ENCODE data around the gene OASL. TPM values are rescaled to one million over a fixed set of nuclear protein-coding genes. Genes with fewer than 3 reads are reported as not detected.

Gene OASL
- total and polyA plus RNA-seq, 2 of the 4 experiments (the other 2 are of a cell fraction), result under 0.01 to 0.05 TPM

DNA sequence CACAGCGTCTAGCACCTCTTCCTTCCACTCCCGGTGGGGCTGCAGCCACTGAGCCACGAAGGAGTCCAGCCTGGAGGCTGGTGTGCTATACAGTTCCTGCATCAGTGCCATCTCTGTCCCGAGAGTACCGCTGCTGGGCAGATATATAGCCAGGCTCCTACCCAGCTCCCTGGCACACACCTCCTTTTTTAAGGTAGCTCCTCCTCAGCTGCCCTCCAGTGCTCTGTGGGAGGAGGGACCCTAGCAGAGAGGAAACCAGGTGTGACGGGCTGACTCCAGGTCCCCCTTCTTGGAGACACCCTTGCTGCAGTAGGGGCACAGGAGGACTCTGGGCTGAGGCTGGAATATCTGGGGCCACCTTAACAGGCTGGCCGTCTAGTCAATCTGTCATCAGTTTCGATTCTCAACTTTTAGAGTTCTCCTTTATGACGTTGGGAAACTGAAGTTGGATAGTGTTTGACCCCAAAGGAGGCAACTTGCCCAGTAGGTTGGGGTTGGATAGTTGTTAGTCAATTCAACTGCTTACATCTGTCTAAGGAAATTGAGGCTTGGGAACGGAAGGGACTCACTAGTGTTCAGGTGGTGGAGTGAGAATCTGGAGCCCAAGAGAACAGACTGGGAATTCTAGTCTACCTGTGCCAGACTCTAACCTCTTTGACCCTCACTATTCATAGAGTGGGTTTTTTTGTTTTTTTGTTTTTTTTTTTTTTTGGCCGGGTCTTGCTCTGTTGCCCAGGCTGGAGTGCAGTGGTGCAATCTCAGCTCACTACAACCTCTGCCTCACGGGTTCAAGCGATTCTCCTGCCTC is at the start of gene OASL (continued):
- no peak for TF ChIP-seq USF2 (IDR thresholded peaks at IDR 0.05; ENCODE audit: low read depth, low read length)

DNA sequence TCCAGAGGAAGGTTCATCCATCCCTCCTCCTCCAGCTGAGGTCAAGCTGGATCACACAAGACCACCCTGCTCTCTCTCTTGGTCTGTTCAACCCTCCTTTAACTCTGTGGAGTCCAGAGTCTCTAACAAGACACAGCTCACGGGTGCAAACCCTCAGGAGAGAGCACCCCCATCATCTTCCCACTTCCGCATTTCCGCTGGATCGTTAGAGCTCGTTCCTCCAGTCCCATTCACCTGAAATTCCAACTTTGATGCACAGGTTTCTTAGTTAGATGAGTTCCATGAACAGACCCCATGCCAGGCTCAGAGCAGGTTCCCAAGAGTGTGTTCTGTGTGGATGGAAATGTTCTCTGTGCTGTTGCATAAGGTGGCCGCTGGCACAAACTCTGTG is 49.1 kb upstream of the OASL start:
- Histone ChIP-seq H3K27ac (ENCODE audit: insufficient read depth, low read length) (no peak overlapping the region), H3K4me2 (ENCODE audit: low read depth, low read length) (no peak overlapping the region), H3K4ac (ENCODE audit: low read depth, low read length) (no peak overlapping the region), H2AK5ac (ENCODE audit: low read depth, low read length) (no peak overlapping the region), H3K14ac (replicated peaks; ENCODE audit: low read depth, low read length) (no peak overlapping the region), H3K23ac (ENCODE audit: low read depth, low read length) (no peak overlapping the region), H4K20me1 (ENCODE audit: insufficient read depth, low read length) (no peaks in the 10 kb centered on the region), H4K8ac (ENCODE audit: low read depth in 2 of 2, low read length in 2 of 2) (no peak overlapping the region), H3K9me3 (ENCODE audit: control insufficient read depth, insufficient read depth, low read length) (no peaks in the 10 kb centered on the region), H3K56ac (ENCODE audit: extremely low read depth, insufficient read depth, low read length) (no peak overlapping the region), H3K4me3 (ENCODE audit: insufficient read depth, low read depth, low read length) (no peak overlapping the region), H2AK9ac (replicated peaks; ENCODE audit: low read depth, low read length, poor library complexity) (no peak overlapping the region), H3K18ac (ENCODE audit: low read depth, low read length) (no peak overlapping the region), H3K79me1 (ENCODE audit: low read depth in 1 of 2, low read length in 2 of 2) (no peaks in the 10 kb centered on the region), H2BK15ac (ENCODE audit: low read depth, low read length) (no peak overlapping the region), H2BK120ac (ENCODE audit: low read depth, low read length) (no peak overlapping the region), H2BK20ac (ENCODE audit: low read depth, low read length) (no peak overlapping the region), H4K5ac (ENCODE audit: low read depth, low read length) (no peak overlapping the region), H3K36me3 (ENCODE audit: control insufficient read depth, insufficient read depth, low read length) (no peaks in the 10 kb centered on the region), H4K91ac (ENCODE audit: insufficient read depth, low read depth, low read length) (no peak overlapping the region), H3K9ac (ENCODE audit: low read depth, low read length) (no peak overlapping the region), H3K9me1 (ENCODE audit: insufficient read depth, low read length) (no peaks in the 10 kb centered on the region; the same call in 1 of the 2 replicates), H3K4me1 (ENCODE audit: control insufficient read depth, insufficient read depth, low read length) (no peaks in the 10 kb centered on the region), H3K27me3 (ENCODE audit: control insufficient read depth, insufficient read depth, low read length) (peaks cover 16% of the 10 kb centered on the region), H2AFZ (replicated peaks; ENCODE audit: low read length, poor library complexity) (no peak overlapping the region), H2BK5ac (ENCODE audit: low read depth, low read length, poor library complexity, severe bottlenecking) (no peak overlapping the region)
- dilution Hi-C loops (cut with HindIII; ENCODE audit: low sequenced_read_pairs, unreplicated experiment), result no loop called here
- TF ChIP-seq CHD1 (IDR thresholded peaks at IDR 0.05; ENCODE audit: low read depth, low read length), result no peak
- TF ChIP-seq USF2 (IDR thresholded peaks at IDR 0.05; ENCODE audit: low read depth, low read length), result no peak
- no peak for TF ChIP-seq BHLHE40 (IDR thresholded peaks at IDR 0.05; ENCODE audit: low read depth, low read length)
- TF ChIP-seq ELK1 (IDR thresholded peaks at IDR 0.05; ENCODE audit: borderline replicate concordance, low read depth, low read length), result no peak
- TF ChIP-seq RCOR1 (IDR thresholded peaks at IDR 0.05; ENCODE audit: insufficient replicate concordance, low read length), result no peak
- no peak for TF ChIP-seq SMC3 (IDR thresholded peaks at IDR 0.05; ENCODE audit: low read depth, low read length)
- TF ChIP-seq MAFK (IDR thresholded peaks at IDR 0.05; ENCODE audit: low read depth, low read length), result no peak
- in situ Hi-C loops (cut with MboI; ENCODE audit: low sequenced_read_pairs), result no loop called here
- intact Hi-C loops (cut with micrococcal nuclease), result no loop called here
- BruUV-seq (replicated peaks), result no TSS peak
- CTCF ChIA-PET, result interaction anchor here (0.9 kb wide), 1 partner anchor 28 kb away, joined by 5 read pairs; no protein-coding TSS in a partner anchor
- ATAC-seq (ENCODE audit: low read depth), result no peak
- no peak for DNase-seq
- POLR2A ChIA-PET (ENCODE audit: unreplicated experiment), result no interaction called here
- 58% methylated on average over 2 of the region's 6 CpGs; no CpG with 5 or more reads in 1 of the 2 experiments for WGBS, 2 experiments (ENCODE audit: extremely low coverage in 2 of 2, insufficient read length in 1 of 2)

Data from IMR-90 (cell line).